HUES6 (cell line): Measurements from ENCODE around the gene ADAMTS20.
A peak's percentile ranks its signal among the peaks of the same experiment; 100 is the strongest.

Experiments
- H3K27ac ChIP-seq: 2 replicates; pipeline ENCODE4 v1.7.0; 2013; ENCODE audit warnings: low read depth, mild to moderate bottlenecking, low read length, inconsistent platforms
- H3K27me3 ChIP-seq: 2 replicates; pipeline ENCODE4 v1.6.1; 2013; ENCODE audit warnings: low read length; ENCODE audit not compliant: control insufficient read depth, insufficient read depth
- H3K36me3 ChIP-seq: 2 replicates; pipeline ENCODE4 v1.6.1; 2013; ENCODE audit warnings: low read length; ENCODE audit not compliant: control insufficient read depth, insufficient read depth
- H3K4me1 ChIP-seq: 2 replicates; pipeline ENCODE4 v1.6.1; 2013; ENCODE audit warnings: low read length; ENCODE audit not compliant: control insufficient read depth, insufficient read depth
- H3K4me3 ChIP-seq: 2 replicates; pipeline ENCODE4 v1.5.1; 2013; ENCODE audit warnings: low read depth, low read length
- H3K9ac ChIP-seq: one replicate; pipeline ENCODE4 v1.6.1; 2013; ENCODE audit warnings: mild to moderate bottlenecking, low read length
- H3K9me3 ChIP-seq: 2 replicates; pipeline ENCODE4 v1.6.1; 2013; ENCODE audit warnings: low read depth, low read length; ENCODE audit not compliant: control insufficient read depth, insufficient read depth

Gene ADAMTS20

GRCh38 chr12:43551971-43552559, at the start of gene ADAMTS20:
TSS of gene ADAMTS20 (minus strand) at chr12:43552203. CDS start at chr12:43551921, 282 bp downstream.
- H3K4me3 ChIP-seq: peak within 1 kb of the TSS; percentile 67
- no peaks in the 10 kb centered on the region for H3K9me3 ChIP-seq

GRCh38 chr12:43599708-43600107, 47.7 kb upstream of the ADAMTS20 start:
- Histone ChIP-seq H3K4me1 (no peaks in the 10 kb centered on the region), H3K4me3 (no peak overlapping the region), H3K9ac (no peak overlapping the region), H3K27ac (no peak overlapping the region), H3K27me3 (no peaks in the 10 kb centered on the region), H3K9me3 (no peaks in the 10 kb centered on the region), H3K36me3 (no peaks in the 10 kb centered on the region)

More at GRCh38 chr12:43551971-43552559, at the start of gene ADAMTS20:
- no peaks in the 10 kb centered on the region for H3K36me3 ChIP-seq
- H3K9ac ChIP-seq: peak within 1 kb of the TSS; percentile 54
- peaks cover 10% of the 10 kb centered on the region; the same call in 1 of the 2 replicates for H3K4me1 ChIP-seq
- no peak within 1 kb of the TSS for H3K27ac ChIP-seq
- peaks cover 43% of the 10 kb centered on the region for H3K27me3 ChIP-seq

GRCh38 chr12:43599066-43599465, 47.1 kb upstream of the ADAMTS20 start:
- no peak overlapping the region for H3K9ac ChIP-seq
- H3K36me3 ChIP-seq: no peaks in the 10 kb centered on the region
- H3K4me1 ChIP-seq: no peaks in the 10 kb centered on the region
- H3K9me3 ChIP-seq: no peaks in the 10 kb centered on the region
- H3K27ac ChIP-seq: no peak overlapping the region
- H3K27me3 ChIP-seq: no peaks in the 10 kb centered on the region
- no peak overlapping the region for H3K4me3 ChIP-seq

GRCh38 chr12:43590307-43590706, 38.3 kb upstream of the ADAMTS20 start:
- Histone ChIP-seq H3K27me3 (no peaks in the 10 kb centered on the region), H3K9me3 (no peaks in the 10 kb centered on the region), H3K9ac (no peak overlapping the region), H3K4me3 (no peak overlapping the region), H3K4me1 (no peaks in the 10 kb centered on the region), H3K36me3 (no peaks in the 10 kb centered on the region), H3K27ac (no peak overlapping the region)

GRCh38 chr12:43586646-43587245, 34.7 kb upstream of the ADAMTS20 start:
- Histone ChIP-seq H3K27me3 (no peaks in the 10 kb centered on the region), H3K27ac (no peak overlapping the region), H3K36me3 (no peaks in the 10 kb centered on the region), H3K4me1 (no peaks in the 10 kb centered on the region), H3K9me3 (no peaks in the 10 kb centered on the region), H3K9ac (no peak overlapping the region), H3K4me3 (no peak overlapping the region)

GRCh38 chr12:43585676-43586075, 33.7 kb upstream of the ADAMTS20 start:
- no peaks in the 10 kb centered on the region for H3K9me3 ChIP-seq
- no peaks in the 10 kb centered on the region for H3K4me1 ChIP-seq
- no peak overlapping the region for H3K27ac ChIP-seq
- no peak overlapping the region for H3K9ac ChIP-seq
- H3K4me3 ChIP-seq: no peak overlapping the region
- no peaks in the 10 kb centered on the region for H3K27me3 ChIP-seq
- no peaks in the 10 kb centered on the region for H3K36me3 ChIP-seq

GRCh38 chr12:43580601-43581000, 28.6 kb upstream of the ADAMTS20 start:
- H3K9me3 ChIP-seq: no peaks in the 10 kb centered on the region
- H3K27me3 ChIP-seq: no peaks in the 10 kb centered on the region
- H3K27ac ChIP-seq: no peak overlapping the region
- no peaks in the 10 kb centered on the region for H3K36me3 ChIP-seq
- no peaks in the 10 kb centered on the region for H3K4me1 ChIP-seq
- no peak overlapping the region for H3K9ac ChIP-seq
- no peak overlapping the region for H3K4me3 ChIP-seq

- H3K4me3 ChIP-seq: no peak overlapping the region
Observed at GRCh38 chr12:43579206-43579605, 27.2 kb upstream of the ADAMTS20 start.

GRCh38 chr12:43578782-43579181, 26.8 kb upstream of the ADAMTS20 start:
- Histone ChIP-seq H3K9ac (no peak overlapping the region), H3K27ac (no peak overlapping the region), H3K9me3 (no peaks in the 10 kb centered on the region), H3K4me3 (no peak overlapping the region), H3K4me1 (no peaks in the 10 kb centered on the region), H3K36me3 (no peaks in the 10 kb centered on the region), H3K27me3 (no peaks in the 10 kb centered on the region)

More at GRCh38 chr12:43579206-43579605, 27.2 kb upstream of the ADAMTS20 start:
- H3K9ac ChIP-seq: no peak overlapping the region
- no peaks in the 10 kb centered on the region for H3K27me3 ChIP-seq
- no peaks in the 10 kb centered on the region for H3K36me3 ChIP-seq
- H3K4me1 ChIP-seq: no peaks in the 10 kb centered on the region
- H3K27ac ChIP-seq: no peak overlapping the region
- no peaks in the 10 kb centered on the region for H3K9me3 ChIP-seq

- Histone ChIP-seq H3K4me1 (no peaks in the 10 kb centered on the region), H3K27me3 (no peaks in the 10 kb centered on the region), H3K9ac (no peak overlapping the region), H3K36me3 (no peaks in the 10 kb centered on the region), H3K27ac (no peak overlapping the region), H3K4me3 (no peak overlapping the region), H3K9me3 (no peaks in the 10 kb centered on the region)
Observed at GRCh38 chr12:43577381-43577780, 25.4 kb upstream of the ADAMTS20 start.

GRCh38 chr12:43576162-43576561, 24.2 kb upstream of the ADAMTS20 start:
- Histone ChIP-seq H3K36me3 (no peaks in the 10 kb centered on the region), H3K9ac (no peak overlapping the region), H3K4me3 (no peak overlapping the region), H3K4me1 (no peaks in the 10 kb centered on the region), H3K27me3 (no peaks in the 10 kb centered on the region), H3K27ac (no peak overlapping the region), H3K9me3 (no peaks in the 10 kb centered on the region)
